CMK (cell line): ENCODE measurements around the gene ZBTB7C.

Experiments used
- DNase-seq: peaks from one replicate; pipeline ENCODE4 v3.0.0-alpha.2; 2010; ENCODE audit warnings: low read depth

Gene ZBTB7C

GRCh38 chr18:48354746-48355260, 54.4 kb downstream of the ZBTB7C start:
- DNase-seq: no peak

- no peak for DNase-seq
Measured at GRCh38 chr18:48352051-48352755, 57.0 kb downstream of the ZBTB7C start.

GRCh38 chr18:48351216-48352050, 57.8 kb downstream of the ZBTB7C start:
- no peak for DNase-seq

GRCh38 chr18:48348739-48349138, 60.4 kb downstream of the ZBTB7C start:
- no peak for DNase-seq

- DNase-seq: no peak
Measured at GRCh38 chr18:48347756-48348326, 61.3 kb downstream of the ZBTB7C start.

GRCh38 chr18:48345596-48345995, 63.6 kb downstream of the ZBTB7C start:
- DNase-seq: no peak

- no peak for DNase-seq
Measured at GRCh38 chr18:48342581-48342980, 66.6 kb downstream of the ZBTB7C start.

- no peak for DNase-seq
Measured at GRCh38 chr18:48342125-48342524, 67.1 kb downstream of the ZBTB7C start.

GRCh38 chr18:48340560-48340959, 68.6 kb downstream of the ZBTB7C start:
- no peak for DNase-seq

- no peak for DNase-seq
Measured at GRCh38 chr18:48339692-48340091, 69.5 kb downstream of the ZBTB7C start.

- no peak for DNase-seq
Measured at GRCh38 chr18:48338915-48339314, 70.3 kb downstream of the ZBTB7C start.

- DNase-seq: no peak
Measured at GRCh38 chr18:48337053-48337452, 72.1 kb downstream of the ZBTB7C start.

GRCh38 chr18:48336332-48336731, 72.9 kb downstream of the ZBTB7C start:
- peak; percentile 7 for DNase-seq

- DNase-seq: no peak
Measured at GRCh38 chr18:48335829-48336228, 73.4 kb downstream of the ZBTB7C start.

- DNase-seq: no peak
Measured at GRCh38 chr18:48334845-48335244, 74.3 kb downstream of the ZBTB7C start.

GRCh38 chr18:48333563-48333962, 75.6 kb downstream of the ZBTB7C start:
- no peak for DNase-seq

- DNase-seq: no peak
Measured at GRCh38 chr18:48330016-48330991, 78.9 kb downstream of the ZBTB7C start.

- DNase-seq: no peak
Measured at GRCh38 chr18:48328473-48329210, 80.5 kb downstream of the ZBTB7C start.

GRCh38 chr18:48326901-48327675, 82.1 kb downstream of the ZBTB7C start:
- no peak for DNase-seq

- DNase-seq: no peak
Measured at GRCh38 chr18:48325115-48325665, 84.0 kb downstream of the ZBTB7C start.
